Sigmoid colon (tissue), 7 donors: ENCODE data around the gene SGTB. TPM values are rescaled to one million over a fixed set of nuclear protein-coding genes. Genes with fewer than 3 reads are reported as not detected.

Source experiments
- DNase-seq: peaks from one replicate; pipeline ENCODE4 v3.0.0-alpha.2; 2019
- H3K27ac ChIP-seq, 4 donors: fragments of 200-600 bp; sonication (generic); one replicate each; pipeline ENCODE4 v1.5.1; 2016 to 2019; ENCODE audit warnings: mild to moderate bottlenecking in 1 of 4
- H3K27me3 ChIP-seq, 3 donors: fragments of 200-600 bp; sonication (generic); one replicate each; pipeline ENCODE4 v1.5.1; 2019; ENCODE audit warnings: mild to moderate bottlenecking in 1 of 3
- H3K36me3 ChIP-seq, 4 donors: fragments of 200-600 bp; sonication (generic); one replicate each; pipeline ENCODE4 v1.5.1; 2016 to 2019
- H3K4me1 ChIP-seq, 4 donors: fragments of 200-600 bp; sonication (generic); one replicate each; pipeline ENCODE4 v1.5.1; 2017 to 2019
- H3K4me3 ChIP-seq, 4 donors: fragments of 200-600 bp; sonication (generic); one replicate each; pipeline ENCODE4 v1.5.1; 2017 to 2019; ENCODE audit warnings: mild to moderate bottlenecking in 2 of 4, moderate library complexity in 1 of 4
- H3K9me3 ChIP-seq, 4 donors: fragments of 200-600 bp in 3 of 4; sonication (generic) in 3 of 4; one replicate each; pipeline versions ENCODE4 v1.5.1 to v1.6.1; 2013 to 2019
- EP300 ChIP-seq, 4 donors: sonication (generic); formaldehyde crosslinking; IDR thresholded peaks; one replicate each; pipeline ENCODE4 v1.6.1; 2017; ENCODE audit warnings: antibody characterized with exemption in 4 of 4
- POLR2A ChIP-seq, 2 donors: fragments of 450-650 bp; IDR thresholded peaks; one replicate each; pipeline ENCODE4 v1.6.1; 2016; ENCODE audit warnings: antibody characterized with exemption in 2 of 2, mild to moderate bottlenecking in 2 of 2, moderate library complexity in 2 of 2
- POLR2AphosphoS5 ChIP-seq, 4 donors: sonication (generic); formaldehyde crosslinking; IDR thresholded peaks; one replicate each; pipeline ENCODE4 v1.6.1; 2017; ENCODE audit warnings: antibody characterized with exemption in 4 of 4
- WGBS, 2 donors: extraction: QIAGEN DNeasy Blood & Tissue Kit; methylation state at CpG; one replicate each; pipeline ENCODE4 v1.1.7; 2013; 5-methylcytosine and 5-hydroxymethylcytosine counted together
- intact Hi-C: fragments of 100-400 bp; cut with DNase I; formaldehyde crosslinking; loops from one replicate; pipeline ENCODE4 v1.15.1; 2023
- polyA plus RNA-seq, 3 donors: library from polyadenylated mRNA; stranded (reverse); fragments of 200-250 nt; gene quantifications; one replicate each; pipeline ENCODE4 v1.2.3, GENCODE V29; 2013
- total RNA-seq, 4 donors: library from RNA; depleted of rRNA; stranded (reverse); fragments of >200 nt; gene quantifications; one replicate each; pipeline ENCODE4 v1.1.0, GENCODE V29; 2016
- TF ChIP-seq, protein P1 (sequence below), 4 experiments: fragments of 450-650 bp in 3 of 4; fragments of 200-600 bp in 1 of 4; IDR thresholded peaks; one replicate each; pipeline ENCODE4 v1.5.1; 2016 to 2019; ENCODE audit warnings: antibody characterized with exemption in 4 of 4, mild to moderate bottlenecking in 3 of 4, moderate library complexity in 2 of 4
- donor health status: healthy with polysubstance abuse.
- donor health status: Bipolar disorder and iron deficiency.
- donor health status: healthy.

Gene SGTB
- total and polyA plus RNA-seq, 7 donors = 1.2 to 13.9 (median 10.2) TPM

DNA sequence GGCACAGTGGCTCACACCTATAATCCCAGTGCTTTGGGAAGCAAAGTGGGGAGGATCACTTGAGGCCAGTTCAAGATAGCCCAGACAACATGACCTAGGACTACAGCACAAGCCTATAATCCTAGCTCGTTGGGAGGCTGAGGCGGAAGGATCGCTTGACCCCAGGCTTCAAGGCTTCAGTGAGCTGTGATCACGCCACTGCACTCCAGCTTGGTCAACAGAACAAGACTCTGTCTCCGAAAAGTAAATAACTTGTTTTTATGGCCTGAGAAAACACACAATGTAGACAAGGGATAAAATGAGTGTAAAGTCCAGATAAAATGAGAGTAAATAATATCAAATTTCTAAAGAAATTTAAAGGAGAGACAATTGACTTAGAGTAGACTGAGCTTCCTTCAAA is 70.8 kb downstream of the SGTB start:
- TF ChIP-seq POLR2A (IDR thresholded peaks at IDR 0.05) (no peak), EP300 (IDR thresholded peaks at IDR 0.05) (no peak), POLR2AphosphoS5 (IDR thresholded peaks at IDR 0.05) (no peak)
- TF ChIP-seq, protein P1, sequence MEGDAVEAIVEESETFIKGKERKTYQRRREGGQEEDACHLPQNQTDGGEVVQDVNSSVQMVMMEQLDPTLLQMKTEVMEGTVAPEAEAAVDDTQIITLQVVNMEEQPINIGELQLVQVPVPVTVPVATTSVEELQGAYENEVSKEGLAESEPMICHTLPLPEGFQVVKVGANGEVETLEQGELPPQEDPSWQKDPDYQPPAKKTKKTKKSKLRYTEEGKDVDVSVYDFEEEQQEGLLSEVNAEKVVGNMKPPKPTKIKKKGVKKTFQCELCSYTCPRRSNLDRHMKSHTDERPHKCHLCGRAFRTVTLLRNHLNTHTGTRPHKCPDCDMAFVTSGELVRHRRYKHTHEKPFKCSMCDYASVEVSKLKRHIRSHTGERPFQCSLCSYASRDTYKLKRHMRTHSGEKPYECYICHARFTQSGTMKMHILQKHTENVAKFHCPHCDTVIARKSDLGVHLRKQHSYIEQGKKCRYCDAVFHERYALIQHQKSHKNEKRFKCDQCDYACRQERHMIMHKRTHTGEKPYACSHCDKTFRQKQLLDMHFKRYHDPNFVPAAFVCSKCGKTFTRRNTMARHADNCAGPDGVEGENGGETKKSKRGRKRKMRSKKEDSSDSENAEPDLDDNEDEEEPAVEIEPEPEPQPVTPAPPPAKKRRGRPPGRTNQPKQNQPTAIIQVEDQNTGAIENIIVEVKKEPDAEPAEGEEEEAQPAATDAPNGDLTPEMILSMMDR (IDR thresholded peaks at IDR 0.05) = no peak
- DNase-seq = no peak
- Histone ChIP-seq H3K27ac (no peak overlapping the region), H3K36me3 (peaks cover 0 to 56% (median 6%) of the 10 kb centered on the region in 4 donors), H3K4me3 (no peak overlapping the region), H3K9me3 (no peaks in the 10 kb centered on the region), H3K4me1 (no peaks in the 10 kb centered on the region), H3K27me3 (no peaks in the 10 kb centered on the region)
- 26 to 65% methylated on average over 5 of the region's 5 CpGs for WGBS, 2 donors
- intact Hi-C loops = no loop called here

DNA sequence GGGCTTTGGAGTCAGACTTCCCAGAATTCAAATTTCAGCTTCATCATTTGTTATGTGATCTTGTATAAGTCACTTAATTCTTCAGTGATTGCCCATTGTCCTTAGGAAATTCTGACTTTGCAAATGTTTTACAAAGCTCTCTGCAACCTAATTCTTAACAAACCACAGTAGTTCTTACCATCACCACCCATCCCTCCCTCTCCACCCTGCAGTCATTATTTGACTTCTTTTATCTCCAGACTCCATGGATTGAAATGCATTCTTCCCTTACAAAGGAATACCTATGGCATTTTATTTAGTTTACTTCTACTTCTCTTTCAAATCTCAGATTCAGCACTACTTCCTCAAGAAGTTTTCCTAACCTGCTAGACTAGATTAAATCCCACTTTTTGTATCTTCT is 74.0 kb downstream of the SGTB start:
- Histone ChIP-seq H3K36me3 (peaks cover 0 to 54% (median 4%) of the 10 kb centered on the region in 4 donors), H3K4me3 (no peak overlapping the region), H3K9me3 (no peaks in the 10 kb centered on the region), H3K27me3 (no peaks in the 10 kb centered on the region), H3K27ac (no peak overlapping the region), H3K4me1 (no peaks in the 10 kb centered on the region)
- no peak for DNase-seq
- TF ChIP-seq POLR2AphosphoS5 (IDR thresholded peaks at IDR 0.05) (no peak), POLR2A (IDR thresholded peaks at IDR 0.05) (no peak), EP300 (IDR thresholded peaks at IDR 0.05) (no peak)
- TF ChIP-seq, protein P1 (IDR thresholded peaks at IDR 0.05) = no peak
- intact Hi-C loops = no loop called here

DNA sequence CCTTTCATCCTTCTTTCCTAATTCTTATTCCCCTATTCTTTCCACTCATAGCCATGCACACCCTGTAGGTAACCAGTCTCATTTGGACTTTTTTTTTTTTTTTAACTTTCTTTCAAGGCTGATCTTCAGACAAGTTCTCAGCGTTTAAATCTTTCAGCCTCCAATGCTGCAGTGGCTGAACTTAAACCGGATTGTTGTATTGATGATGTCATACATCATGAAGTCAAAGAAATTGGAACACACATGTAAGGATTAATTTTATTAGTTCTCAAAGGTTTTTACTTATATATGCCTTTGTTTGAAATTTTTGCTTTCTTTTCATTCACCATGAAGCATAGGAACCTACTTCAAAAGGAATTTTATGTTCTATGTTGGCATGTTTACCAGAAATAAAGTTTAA is 75.0 kb downstream of the SGTB start:
- WGBS, 2 donors = 88 to 89% methylated on average over 2 of the region's 2 CpGs
- H3K36me3 ChIP-seq = peaks cover 0 to 53% (median 4%) of the 10 kb centered on the region in 4 donors

DNA sequence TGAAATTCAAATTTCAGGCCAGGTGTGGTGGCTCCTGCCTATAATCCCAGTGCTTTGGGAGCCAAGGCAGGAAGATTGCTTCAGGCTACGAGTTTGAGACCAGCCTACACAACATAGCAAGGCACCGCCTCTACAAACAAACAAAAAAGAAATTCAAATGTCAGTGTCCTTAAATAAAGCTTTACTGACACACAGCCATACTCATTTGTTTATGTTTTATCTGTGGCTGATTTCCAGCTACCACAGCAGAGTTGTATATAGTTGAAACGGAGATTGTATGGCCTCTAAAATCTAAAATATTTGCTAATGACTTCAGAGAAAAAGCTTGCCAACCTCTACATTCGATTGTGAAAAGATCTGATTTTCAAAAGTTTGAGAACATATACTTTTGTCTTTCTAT is 81.7 kb downstream of the SGTB start:
- Histone ChIP-seq H3K4me3 (no peak overlapping the region), H3K27ac (no peak overlapping the region), H3K4me1 (no peaks in the 10 kb centered on the region), H3K9me3 (no peaks in the 10 kb centered on the region), H3K36me3 (peaks cover 5 to 70% (median 11%) of the 10 kb centered on the region in 4 donors), H3K27me3 (no peaks in the 10 kb centered on the region)
- TF ChIP-seq, protein P1 (IDR thresholded peaks at IDR 0.05) = no peak
- TF ChIP-seq POLR2AphosphoS5 (IDR thresholded peaks at IDR 0.05) = no peak
- TF ChIP-seq EP300 (IDR thresholded peaks at IDR 0.05) = no peak
- no peak for TF ChIP-seq POLR2A (IDR thresholded peaks at IDR 0.05)
- 93 to 95% methylated on average over 4 of the region's 4 CpGs for WGBS, 2 donors
- intact Hi-C loops = no loop called here
- no peak for DNase-seq

More for the DNA sequence above, 75.0 kb downstream of the SGTB start:
- no peak for DNase-seq
- no peaks in the 10 kb centered on the region for H3K27me3 ChIP-seq
- intact Hi-C loops = no loop called here
- TF ChIP-seq POLR2AphosphoS5 (IDR thresholded peaks at IDR 0.05) (no peak), EP300 (IDR thresholded peaks at IDR 0.05) (no peak), POLR2A (IDR thresholded peaks at IDR 0.05) (no peak)
- TF ChIP-seq, protein P1 (IDR thresholded peaks at IDR 0.05) = no peak
- no peak overlapping the region for H3K4me3 ChIP-seq
- no peaks in the 10 kb centered on the region for H3K4me1 ChIP-seq
- no peak overlapping the region for H3K27ac ChIP-seq
- no peaks in the 10 kb centered on the region for H3K9me3 ChIP-seq

DNA sequence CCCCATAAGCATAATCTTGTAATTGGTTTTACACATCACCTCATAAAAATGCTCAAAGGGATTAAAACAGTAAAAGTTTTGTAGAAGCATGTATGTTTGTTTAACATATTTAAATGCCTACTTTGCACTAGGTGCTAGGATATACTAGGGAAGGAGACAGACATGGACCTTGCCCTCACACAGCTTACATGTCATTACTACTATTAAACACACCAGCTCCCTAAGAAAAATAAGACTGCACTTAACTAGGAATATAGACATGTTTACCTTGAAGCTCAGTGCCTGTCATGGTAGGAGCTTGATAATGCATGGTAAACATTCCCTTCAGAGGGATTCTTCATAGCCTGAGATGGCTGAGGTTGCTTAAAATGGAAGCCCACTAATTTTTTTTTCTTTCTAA is 90.9 kb downstream of the SGTB start:
- Histone ChIP-seq H3K4me3 (no peak overlapping the region), H3K27ac (no peak overlapping the region), H3K27me3 (no peaks in the 10 kb centered on the region), H3K4me1 (peaks cover 0 to 7% (median 6%) of the 10 kb centered on the region in 4 donors), H3K9me3 (no peaks in the 10 kb centered on the region), H3K36me3 (peaks cover 0 to 20% (median under 1%) of the 10 kb centered on the region in 4 donors)
- TF ChIP-seq POLR2AphosphoS5 (IDR thresholded peaks at IDR 0.05) (no peak), EP300 (IDR thresholded peaks at IDR 0.05) (no peak), POLR2A (IDR thresholded peaks at IDR 0.05) (no peak)
- TF ChIP-seq, protein P1 (IDR thresholded peaks at IDR 0.05) = no peak
- intact Hi-C loops = no loop called here
- DNase-seq = no peak
